ENCODE results near the gene DNAH7.

- TF ChIP-seq CTCF (IDR thresholded peaks at IDR 0.05; ENCODE audit: insufficient read depth, low read depth, low read length) (no peak), EZH2 (IDR thresholded peaks at IDR 0.05; ENCODE audit: insufficient read depth, low read length) (no peak)
These were observed 357.2 kb downstream of the DNAH7 start for GRCh38 chr2:195711478-195711877.
